HEK293 (cell line): ENCODE results near the gene MVP.
A peak's percentile ranks its signal among the peaks of the same experiment; 100 is the strongest.

Experiments
- CTCF ChIA-PET: fragments of 350-600 bp; formaldehyde crosslinking; extraction: SDS; loops from one replicate; lab custom pipeline; 2021; ENCODE audit warnings: antibody characterized with exemption; lab: Yijun Ruan, JAX
- POLR2A ChIA-PET: fragments of 300-600 bp; formaldehyde crosslinking; extraction: SDS; loops from one replicate; lab custom pipeline; 2020; ENCODE audit warnings: antibody characterized with exemption, inconsistent platforms; lab: Yijun Ruan, JAX
- H3K27ac ChIP-seq: fragments of 200-500 bp; sonication (Bioruptor generic); 2 replicates; pipeline ENCODE4 v1.5.1; 2014; ENCODE audit warnings: low read depth, low read length, control low read depth, inconsistent platforms; ENCODE audit errors: extremely low read depth
- H3K36me3 ChIP-seq, 2 experiments: fragments of 200-500 bp in 1 of 2; sonication (Bioruptor generic) in 1 of 2; 1 replicate in 1 of 2; 2 replicates in 1 of 2; pipeline ENCODE4 v1.5.1; 2014 to 2017; ENCODE audit warnings: inconsistent platforms in 2 of 2, low read length in 2 of 2; ENCODE audit not compliant: control insufficient read depth in 2 of 2, insufficient read depth in 1 of 2
- H3K4me1 ChIP-seq: fragments of 200-500 bp; sonication (Bioruptor generic); 2 replicates; pipeline ENCODE4 v1.5.1; 2014; ENCODE audit warnings: mild to moderate bottlenecking, low read length, inconsistent platforms; ENCODE audit not compliant: control insufficient read depth, insufficient read depth
- H3K4me3 ChIP-seq: 2 replicates; pipeline ENCODE4 v1.5.1; 2011; ENCODE audit warnings: low read depth, mild to moderate bottlenecking, control low read depth, low read length, moderate library complexity
- H3K9me3 ChIP-seq: fragments of 200-500 bp; sonication (Bioruptor generic); 2 replicates; pipeline ENCODE4 v1.5.1; 2014; ENCODE audit warnings: low read depth, low read length, inconsistent platforms; ENCODE audit not compliant: control insufficient read depth, insufficient read depth
- EGR2 ChIP-seq: fragments of 450-650 bp; formaldehyde crosslinking; IDR thresholded peaks from 2 replicates; pipeline ENCODE4 v1.5.1; 2016; ENCODE audit warnings: low read depth, missing biosample characterization, missing genetic modification characterization
- SCRT2 ChIP-seq: fragments of 450-650 bp; formaldehyde crosslinking; IDR thresholded peaks from 2 replicates; pipeline ENCODE4 v1.5.1; 2016; ENCODE audit warnings: missing biosample characterization, missing genetic modification characterization
- ZBTB17 ChIP-seq: fragments of 450-650 bp; formaldehyde crosslinking; IDR thresholded peaks from 2 replicates; pipeline ENCODE4 v1.5.1; 2016; ENCODE audit warnings: missing biosample characterization, missing genetic modification characterization
- ZEB2 ChIP-seq: fragments of 450-650 bp; formaldehyde crosslinking; IDR thresholded peaks from 2 replicates; pipeline ENCODE4 v1.5.1; 2016; ENCODE audit warnings: missing biosample characterization, missing genetic modification characterization
- ZFHX2 ChIP-seq: fragments of 450-650 bp; formaldehyde crosslinking; conservative IDR thresholded peaks from 2 replicates; pipeline ENCODE4 v1.5.1; 2016; ENCODE audit warnings: missing biosample characterization, missing genetic modification characterization
- ZNF114 ChIP-seq: fragments of 450-650 bp; formaldehyde crosslinking; IDR thresholded peaks from 2 replicates; pipeline ENCODE4 v1.5.0; 2017; ENCODE audit warnings: missing biosample characterization, missing genetic modification characterization
- ZNF133 ChIP-seq: fragments of 450-650 bp; formaldehyde crosslinking; IDR thresholded peaks from 2 replicates; pipeline ENCODE4 v1.5.1; 2016; ENCODE audit warnings: missing biosample characterization, missing genetic modification characterization
- ZNF202 ChIP-seq: fragments of 450-650 bp; formaldehyde crosslinking; IDR thresholded peaks from 2 replicates; pipeline ENCODE4 v1.5.1; 2016; ENCODE audit warnings: missing biosample characterization, missing genetic modification characterization, borderline replicate concordance
- ZNF341 ChIP-seq: fragments of 450-650 bp; formaldehyde crosslinking; IDR thresholded peaks from 2 replicates; pipeline ENCODE4; 2016; ENCODE audit warnings: low read depth, missing biosample characterization, missing genetic modification characterization
- ZNF473 ChIP-seq: fragments of 450-650 bp; formaldehyde crosslinking; IDR thresholded peaks from 2 replicates; pipeline ENCODE4 v1.5.1; 2017; ENCODE audit warnings: missing biosample characterization, missing genetic modification characterization
- ZNF549 ChIP-seq: fragments of 450-650 bp; IDR thresholded peaks from 2 replicates; pipeline ENCODE4 v1.5.1; 2018; ENCODE audit warnings: missing biosample characterization, missing genetic modification characterization, mild to moderate bottlenecking, inconsistent platforms, moderate library complexity
- ZNF561 ChIP-seq: fragments of 450-650 bp; IDR thresholded peaks from 2 replicates; pipeline ENCODE4 v1.5.1; 2018; ENCODE audit warnings: missing biosample characterization, missing genetic modification characterization, borderline replicate concordance
- ZNF600 ChIP-seq: fragments of 450-650 bp; formaldehyde crosslinking; IDR thresholded peaks from 2 replicates; pipeline ENCODE4 v1.5.1; 2016; ENCODE audit warnings: missing biosample characterization, missing genetic modification characterization
- ZNF654 ChIP-seq: fragments of 450-650 bp; formaldehyde crosslinking; IDR thresholded peaks from 2 replicates; pipeline ENCODE4 v1.5.1; 2016; ENCODE audit warnings: low read depth, missing biosample characterization, missing genetic modification characterization
- ZNF660 ChIP-seq: fragments of 450-650 bp; IDR thresholded peaks from 2 replicates; pipeline ENCODE4 v1.5.1; 2018; ENCODE audit warnings: missing biosample characterization, mild to moderate bottlenecking, missing genetic modification characterization
- TF ChIP-seq, protein P1 (sequence below): fragments of 450-650 bp; formaldehyde crosslinking; IDR thresholded peaks from 2 replicates; pipeline ENCODE4 v1.5.1; 2016; ENCODE audit warnings: missing biosample characterization, missing genetic modification characterization
- TF ChIP-seq, protein P2 (sequence below): fragments of 450-650 bp; formaldehyde crosslinking; IDR thresholded peaks from 2 replicates; pipeline ENCODE4 v1.5.1; 2016; ENCODE audit warnings: missing biosample characterization, missing genetic modification characterization
- TF ChIP-seq, protein P3 (sequence below): fragments of 450-650 bp; formaldehyde crosslinking; IDR thresholded peaks from 2 replicates; pipeline ENCODE4 v1.5.1; 2016; ENCODE audit warnings: missing biosample characterization, missing genetic modification characterization
- TF ChIP-seq, protein P4 (sequence below): fragments of 450-650 bp; formaldehyde crosslinking; conservative IDR thresholded peaks from 2 replicates; pipeline ENCODE4 v1.5.1; 2016; ENCODE audit warnings: low read depth, missing biosample characterization, missing genetic modification characterization

Gene MVP

DNA sequence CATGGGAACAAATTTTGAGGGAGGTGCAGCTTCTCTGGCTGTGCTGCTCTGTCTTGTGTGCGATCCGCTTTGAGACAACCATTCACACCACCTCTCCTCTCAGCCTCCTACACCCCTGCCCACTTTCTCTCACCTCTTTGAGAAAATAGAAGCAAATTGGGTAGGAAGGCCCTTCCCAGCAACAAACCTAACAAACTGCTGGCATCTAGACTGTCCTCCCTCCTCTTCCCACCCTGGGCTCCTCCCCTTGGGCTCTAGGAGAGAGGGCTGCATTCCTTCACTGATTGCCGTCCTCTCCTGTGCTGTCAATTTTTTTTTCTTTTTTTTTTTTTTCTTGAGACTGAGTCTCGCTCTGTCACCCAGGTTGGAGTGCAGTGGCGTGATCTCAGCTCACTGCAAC, 29.2 kb downstream of the MVP start:
- Histone ChIP-seq H3K4me3 (no peak overlapping the region), H3K4me1 (no peaks in the 10 kb centered on the region), H3K27ac (no peak overlapping the region), H3K9me3 (no peaks in the 10 kb centered on the region), H3K36me3 (peaks cover 0 to 9% of the 10 kb centered on the region in 2 experiments; a peak in 1 of 3 replicates)
- TF ChIP-seq ZNF202 (tag by site-specific recombination) (no peak), ZNF660 (tag by site-specific recombination) (no peak), ZNF561 (tag by site-specific recombination) (no peak), ZEB2 (tag by site-specific recombination) (no peak), ZFHX2 (peak; percentile 61), ZBTB17 (tag by site-specific recombination) (0 out of 2 replicates have a peak, but pooled peaks have one; percentile 23), ZNF473 (tag by site-specific recombination) (no peak), ZNF600 (tag by site-specific recombination) (peak; percentile 14; the same call in 1 of the 2 replicates), ZNF114 (tag by site-specific recombination) (no peak), ZNF341 (tag by site-specific recombination) (peak; percentile 78), ZNF654 (tag by site-specific recombination) (no peak), SCRT2 (tag by site-specific recombination) (no peak), ZNF549 (tag by site-specific recombination) (no peak), ZNF133 (tag by site-specific recombination) (no peak), EGR2 (tag by site-specific recombination) (peak; percentile 69)
- TF ChIP-seq, protein P1, sequence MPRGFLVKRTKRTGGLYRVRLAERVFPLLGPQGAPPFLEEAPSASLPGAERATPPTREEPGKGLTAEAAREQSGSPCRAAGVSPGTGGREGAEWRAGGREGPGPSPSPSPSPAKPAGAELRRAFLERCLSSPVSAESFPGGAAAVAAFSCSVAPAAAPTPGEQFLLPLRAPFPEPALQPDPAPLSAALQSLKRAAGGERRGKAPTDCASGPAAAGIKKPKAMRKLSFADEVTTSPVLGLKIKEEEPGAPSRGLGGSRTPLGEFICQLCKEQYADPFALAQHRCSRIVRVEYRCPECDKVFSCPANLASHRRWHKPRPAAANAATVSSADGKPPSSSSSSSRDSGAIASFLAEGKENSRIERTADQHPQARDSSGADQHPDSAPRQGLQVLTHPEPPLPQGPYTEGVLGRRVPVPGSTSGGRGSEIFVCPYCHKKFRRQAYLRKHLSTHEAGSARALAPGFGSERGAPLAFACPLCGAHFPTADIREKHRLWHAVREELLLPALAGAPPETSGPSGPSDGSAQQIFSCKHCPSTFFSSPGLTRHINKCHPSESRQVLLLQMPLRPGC: peak; percentile 70
- TF ChIP-seq, protein P2, sequence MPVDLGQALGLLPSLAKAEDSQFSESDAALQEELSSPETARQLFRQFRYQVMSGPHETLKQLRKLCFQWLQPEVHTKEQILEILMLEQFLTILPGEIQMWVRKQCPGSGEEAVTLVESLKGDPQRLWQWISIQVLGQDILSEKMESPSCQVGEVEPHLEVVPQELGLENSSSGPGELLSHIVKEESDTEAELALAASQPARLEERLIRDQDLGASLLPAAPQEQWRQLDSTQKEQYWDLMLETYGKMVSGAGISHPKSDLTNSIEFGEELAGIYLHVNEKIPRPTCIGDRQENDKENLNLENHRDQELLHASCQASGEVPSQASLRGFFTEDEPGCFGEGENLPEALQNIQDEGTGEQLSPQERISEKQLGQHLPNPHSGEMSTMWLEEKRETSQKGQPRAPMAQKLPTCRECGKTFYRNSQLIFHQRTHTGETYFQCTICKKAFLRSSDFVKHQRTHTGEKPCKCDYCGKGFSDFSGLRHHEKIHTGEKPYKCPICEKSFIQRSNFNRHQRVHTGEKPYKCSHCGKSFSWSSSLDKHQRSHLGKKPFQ (tag by site-specific recombination): no peak
- TF ChIP-seq, protein P3, sequence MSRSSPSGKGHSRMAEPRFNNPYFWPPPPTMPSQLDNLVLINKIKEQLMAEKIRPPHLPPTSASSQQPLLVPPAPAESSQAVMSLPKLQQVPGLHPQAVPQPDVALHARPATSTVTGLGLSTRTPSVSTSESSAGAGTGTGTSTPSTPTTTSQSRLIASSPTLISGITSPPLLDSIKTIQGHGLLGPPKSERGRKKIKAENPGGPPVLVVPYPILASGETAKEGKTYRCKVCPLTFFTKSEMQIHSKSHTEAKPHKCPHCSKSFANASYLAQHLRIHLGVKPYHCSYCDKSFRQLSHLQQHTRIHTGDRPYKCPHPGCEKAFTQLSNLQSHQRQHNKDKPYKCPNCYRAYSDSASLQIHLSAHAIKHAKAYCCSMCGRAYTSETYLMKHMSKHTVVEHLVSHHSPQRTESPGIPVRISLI (tag by site-specific recombination): peak; percentile 68; the same call in 1 of the 2 replicates
- TF ChIP-seq, protein P4, sequence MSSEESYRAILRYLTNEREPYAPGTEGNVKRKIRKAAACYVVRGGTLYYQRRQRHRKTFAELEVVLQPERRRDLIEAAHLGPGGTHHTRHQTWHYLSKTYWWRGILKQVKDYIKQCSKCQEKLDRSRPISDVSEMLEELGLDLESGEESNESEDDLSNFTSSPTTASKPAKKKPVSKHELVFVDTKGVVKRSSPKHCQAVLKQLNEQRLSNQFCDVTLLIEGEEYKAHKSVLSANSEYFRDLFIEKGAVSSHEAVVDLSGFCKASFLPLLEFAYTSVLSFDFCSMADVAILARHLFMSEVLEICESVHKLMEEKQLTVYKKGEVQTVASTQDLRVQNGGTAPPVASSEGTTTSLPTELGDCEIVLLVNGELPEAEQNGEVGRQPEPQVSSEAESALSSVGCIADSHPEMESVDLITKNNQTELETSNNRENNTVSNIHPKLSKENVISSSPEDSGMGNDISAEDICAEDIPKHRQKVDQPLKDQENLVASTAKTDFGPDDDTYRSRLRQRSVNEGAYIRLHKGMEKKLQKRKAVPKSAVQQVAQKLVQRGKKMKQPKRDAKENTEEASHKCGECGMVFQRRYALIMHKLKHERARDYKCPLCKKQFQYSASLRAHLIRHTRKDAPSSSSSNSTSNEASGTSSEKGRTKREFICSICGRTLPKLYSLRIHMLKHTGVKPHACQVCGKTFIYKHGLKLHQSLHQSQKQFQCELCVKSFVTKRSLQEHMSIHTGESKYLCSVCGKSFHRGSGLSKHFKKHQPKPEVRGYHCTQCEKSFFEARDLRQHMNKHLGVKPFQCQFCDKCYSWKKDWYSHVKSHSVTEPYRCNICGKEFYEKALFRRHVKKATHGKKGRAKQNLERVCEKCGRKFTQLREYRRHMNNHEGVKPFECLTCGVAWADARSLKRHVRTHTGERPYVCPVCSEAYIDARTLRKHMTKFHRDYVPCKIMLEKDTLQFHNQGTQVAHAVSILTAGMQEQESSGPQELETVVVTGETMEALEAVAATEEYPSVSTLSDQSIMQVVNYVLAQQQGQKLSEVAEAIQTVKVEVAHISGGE (tag by site-specific recombination): no peak
- ChIA-PET CTCF (interaction anchor here (0.6 to 5.0 kb wide), 25 partner anchors 10 to 1189 kb away, joined by 3 to 74 read pairs (median 9); partner anchors contain the start of genes ASPHD1, C16orf92, HSD3B7 and MAZ), POLR2A (interaction anchor here (1.0 to 3.2 kb wide), 3 partner anchors 29 to 65 kb away, joined by 5 to 13 read pairs (median 8); partner anchors contain the start of gene MVP)
